HUES64 (cell line): Measurements from ENCODE around the gene CCDC12.
A peak's percentile ranks its signal among the peaks of the same experiment; 100 is the strongest.

Source experiments
- H3K27ac ChIP-seq: 2 replicates; pipeline ENCODE4 v1.7.0; 2013; ENCODE audit warnings: low read depth, low read length, inconsistent platforms
- H3K27me3 ChIP-seq: 2 replicates; pipeline ENCODE4 v1.6.1; 2013; ENCODE audit warnings: mild to moderate bottlenecking, low read length; ENCODE audit not compliant: insufficient read depth
- H3K36me3 ChIP-seq: 2 replicates; pipeline ENCODE4 v1.6.1; 2013; ENCODE audit warnings: mild to moderate bottlenecking, low read length; ENCODE audit not compliant: insufficient read depth
- H3K4me1 ChIP-seq: 2 replicates; pipeline ENCODE4 v1.6.1; 2013; ENCODE audit warnings: mild to moderate bottlenecking, low read length, moderate library complexity; ENCODE audit not compliant: insufficient read depth
- H3K4me3 ChIP-seq: 2 replicates; pipeline ENCODE4 v1.5.1; 2013; ENCODE audit warnings: mild to moderate bottlenecking, low read length, moderate library complexity
- H3K9ac ChIP-seq: 2 replicates; pipeline ENCODE4 v1.6.1; 2013; ENCODE audit warnings: mild to moderate bottlenecking, low read depth, low read length
- H3K9me3 ChIP-seq: 2 replicates; pipeline ENCODE4 v1.6.1; 2013; ENCODE audit warnings: low read depth, low read length; ENCODE audit not compliant: insufficient read depth
- WGBS: fragments of 150-250, 120-280 bp; methylation state at CpG from one replicate; pipeline ENCODE4 v1.1.7; 2013; ENCODE audit warnings: missing lambda C conversion rate; 5-methylcytosine and 5-hydroxymethylcytosine counted together

The CCDC12 gene

GRCh38 chr3:46993292-46993691 lies 16.7 kb upstream of the CCDC12 start:
- 91% methylated on average over 2 of the region's 2 CpGs for WGBS
- Histone ChIP-seq H3K4me1 (no peaks in the 10 kb centered on the region), H3K27me3 (no peaks in the 10 kb centered on the region), H3K36me3 (peaks cover 3% of the 10 kb centered on the region; the same call in 1 of the 2 replicates), H3K9me3 (no peaks in the 10 kb centered on the region), H3K9ac (no peak overlapping the region), H3K27ac (no peak overlapping the region), H3K4me3 (no peak overlapping the region)

- no peak overlapping the region for H3K4me3 ChIP-seq
- WGBS = 90% methylated on average over 9 of the region's 9 CpGs
- no peak overlapping the region for H3K27ac ChIP-seq
- peaks cover 3% of the 10 kb centered on the region; the same call in 1 of the 2 replicates for H3K36me3 ChIP-seq
- no peak overlapping the region for H3K9ac ChIP-seq
- no peaks in the 10 kb centered on the region for H3K9me3 ChIP-seq
- H3K4me1 ChIP-seq = peaks cover 3% of the 10 kb centered on the region; the same call in 1 of the 2 replicates
- no peaks in the 10 kb centered on the region for H3K27me3 ChIP-seq
Measured at GRCh38 chr3:46992231-46992630, 15.7 kb upstream of the CCDC12 start.

GRCh38 chr3:46991406-46992165 lies 15.0 kb upstream of the CCDC12 start:
- Histone ChIP-seq H3K4me3 (no peak overlapping the region), H3K9ac (no peak overlapping the region; the same call in 1 of the 2 replicates), H3K9me3 (no peaks in the 10 kb centered on the region), H3K36me3 (peaks cover 3% of the 10 kb centered on the region; the same call in 1 of the 2 replicates), H3K4me1 (peaks cover 3% of the 10 kb centered on the region; the same call in 1 of the 2 replicates), H3K27me3 (no peaks in the 10 kb centered on the region), H3K27ac (no peak overlapping the region)
- 92% methylated on average over 16 of the region's 16 CpGs for WGBS

GRCh38 chr3:46990573-46991374 lies 14.2 kb upstream of the CCDC12 start:
- no peaks in the 10 kb centered on the region for H3K27me3 ChIP-seq
- peaks cover 3% of the 10 kb centered on the region; the same call in 1 of the 2 replicates for H3K36me3 ChIP-seq
- peaks cover 3% of the 10 kb centered on the region; the same call in 1 of the 2 replicates for H3K4me1 ChIP-seq
- 91% methylated on average over 11 of the region's 11 CpGs for WGBS
- H3K27ac ChIP-seq = no peak overlapping the region
- no peak overlapping the region for H3K4me3 ChIP-seq
- H3K9ac ChIP-seq = no peak overlapping the region
- no peaks in the 10 kb centered on the region for H3K9me3 ChIP-seq

- 89% methylated on average over 15 of the region's 17 CpGs for WGBS
Measured at GRCh38 chr3:46989146-46989810, 12.7 kb upstream of the CCDC12 start.

GRCh38 chr3:46988616-46989015 lies 12.1 kb upstream of the CCDC12 start:
- H3K36me3 ChIP-seq = peaks cover 3% of the 10 kb centered on the region; the same call in 1 of the 2 replicates
- H3K27me3 ChIP-seq = no peaks in the 10 kb centered on the region
- H3K9me3 ChIP-seq = no peaks in the 10 kb centered on the region
- WGBS = 89% methylated on average over 4 of the region's 4 CpGs
- no peak overlapping the region for H3K9ac ChIP-seq
- H3K27ac ChIP-seq = no peak overlapping the region
- peaks cover 3% of the 10 kb centered on the region; the same call in 1 of the 2 replicates for H3K4me1 ChIP-seq
- no peak overlapping the region for H3K4me3 ChIP-seq

More at GRCh38 chr3:46989146-46989810, 12.7 kb upstream of the CCDC12 start:
- H3K9me3 ChIP-seq = no peaks in the 10 kb centered on the region
- H3K27ac ChIP-seq = no peak overlapping the region
- H3K36me3 ChIP-seq = peaks cover 3% of the 10 kb centered on the region; the same call in 1 of the 2 replicates
- no peaks in the 10 kb centered on the region for H3K27me3 ChIP-seq
- H3K9ac ChIP-seq = no peak overlapping the region
- no peak overlapping the region for H3K4me3 ChIP-seq
- peaks cover 3% of the 10 kb centered on the region; the same call in 1 of the 2 replicates for H3K4me1 ChIP-seq

- Histone ChIP-seq H3K9me3 (no peaks in the 10 kb centered on the region), H3K9ac (peak overlapping the region; percentile 63), H3K4me1 (peaks cover 3% of the 10 kb centered on the region; the same call in 1 of the 2 replicates), H3K27me3 (no peaks in the 10 kb centered on the region), H3K4me3 (no peak overlapping the region), H3K36me3 (peaks cover 3% of the 10 kb centered on the region; the same call in 1 of the 2 replicates), H3K27ac (peak overlapping the region; percentile 42)
- WGBS = 47% methylated on average over 16 of the region's 16 CpGs
Measured at GRCh38 chr3:46987743-46988401, 11.3 kb upstream of the CCDC12 start.

- WGBS = 82% methylated on average over 9 of the region's 9 CpGs
- 0 out of 2 replicates have a peak overlapping the region, but pooled peaks have one; percentile 10 for H3K9ac ChIP-seq
- peaks cover 3% of the 10 kb centered on the region; the same call in 1 of the 2 replicates for H3K36me3 ChIP-seq
- H3K9me3 ChIP-seq = no peaks in the 10 kb centered on the region
- no peaks in the 10 kb centered on the region for H3K27me3 ChIP-seq
- peak overlapping the region; percentile 42 for H3K27ac ChIP-seq
- peaks cover 3% of the 10 kb centered on the region; the same call in 1 of the 2 replicates for H3K4me1 ChIP-seq
- H3K4me3 ChIP-seq = no peak overlapping the region
Measured at GRCh38 chr3:46987319-46987742, 10.8 kb upstream of the CCDC12 start.

GRCh38 chr3:46986782-46987310 lies 10.3 kb upstream of the CCDC12 start:
- H3K27ac ChIP-seq = no peak overlapping the region
- no peak overlapping the region for H3K9ac ChIP-seq
- peaks cover 4% of the 10 kb centered on the region for H3K4me1 ChIP-seq
- H3K4me3 ChIP-seq = no peak overlapping the region
- H3K9me3 ChIP-seq = no peaks in the 10 kb centered on the region
- H3K27me3 ChIP-seq = no peaks in the 10 kb centered on the region
- WGBS = 89% methylated on average over 3 of the region's 3 CpGs
- H3K36me3 ChIP-seq = peaks cover 3% of the 10 kb centered on the region; the same call in 1 of the 2 replicates

GRCh38 chr3:46986055-46986730 lies 9.6 kb upstream of the CCDC12 start:
- Histone ChIP-seq H3K27me3 (no peaks in the 10 kb centered on the region), H3K9me3 (no peaks in the 10 kb centered on the region), H3K4me1 (peaks cover 9% of the 10 kb centered on the region), H3K4me3 (no peak overlapping the region), H3K9ac (no peak overlapping the region), H3K27ac (no peak overlapping the region), H3K36me3 (peaks cover 3% of the 10 kb centered on the region; the same call in 1 of the 2 replicates)
- 94% methylated on average over 4 of the region's 4 CpGs for WGBS
